Tibial nerve (tissue), 4 donors: ENCODE results near the gene GAL3ST3. TPM values are rescaled to one million over a fixed set of nuclear protein-coding genes. Genes with fewer than 3 reads are reported as not detected.

Experiments
- DNase-seq, 2 donors: peaks; one replicate each; pipeline ENCODE4 v3.0.0-alpha.2; 2019; ENCODE audit warnings: low spot score in 2 of 2
- H3K27ac ChIP-seq, 4 donors: fragments of 200-600 bp; sonication (generic) in 3 of 4; one replicate each; pipeline ENCODE4 v1.5.1; 2017 to 2019; ENCODE audit warnings: mild to moderate bottlenecking in 1 of 4
- H3K27me3 ChIP-seq, 2 donors: fragments of 200-600 bp; sonication (generic) in 1 of 2; one replicate each; pipeline versions ENCODE4 v1.5.1 to v1.6.0; 2017 to 2019
- H3K36me3 ChIP-seq, 3 donors: fragments of 200-600 bp; sonication (generic); one replicate each; pipeline ENCODE4 v1.5.1; 2018 to 2019
- H3K4me1 ChIP-seq, 4 donors: fragments of 200-600 bp; sonication (generic) in 3 of 4; one replicate each; pipeline ENCODE4 v1.5.1; 2017 to 2019
- H3K4me3 ChIP-seq, 4 donors: fragments of 200-600 bp; sonication (generic) in 3 of 4; one replicate each; pipeline ENCODE4 v1.5.1; 2017 to 2019; ENCODE audit warnings: mild to moderate bottlenecking in 1 of 4, moderate library complexity in 1 of 4
- H3K9me3 ChIP-seq, 4 donors: fragments of 200-600 bp; sonication (generic) in 3 of 4; one replicate each; pipeline ENCODE4 v1.5.1; 2017 to 2019
- EP300 ChIP-seq, 2 donors: sonication (generic); formaldehyde crosslinking; IDR thresholded peaks; one replicate each; pipeline ENCODE4 v1.6.1; 2017; ENCODE audit warnings: antibody characterized with exemption in 2 of 2, mild to moderate bottlenecking in 1 of 2
- POLR2A ChIP-seq, 2 donors: fragments of 450-650 bp; IDR thresholded peaks; one replicate each; pipeline ENCODE4 v1.6.1; 2017; ENCODE audit warnings: antibody characterized with exemption in 2 of 2, mild to moderate bottlenecking in 2 of 2, moderate library complexity in 2 of 2
- WGBS, 2 donors: methylation state at CpG; one replicate each; pipeline ENCODE4 v1.1.5; 2018; 5-methylcytosine and 5-hydroxymethylcytosine counted together
- total RNA-seq, 4 donors: library from RNA; depleted of rRNA; stranded (reverse); fragments of >200 nt; gene quantifications; one replicate each; pipeline ENCODE4 v1.1.0, GENCODE V29; 2016
- TF ChIP-seq, protein P1 (sequence below), 5 experiments: fragments of 200-600 bp in 3 of 5; fragments of 450-650 bp in 2 of 5; sonication (generic) in 3 of 5; IDR thresholded peaks; one replicate each; pipeline ENCODE4 v1.5.1; 2016 to 2019; ENCODE audit warnings: antibody characterized with exemption in 5 of 5, mild to moderate bottlenecking in 3 of 5, moderate library complexity in 2 of 5

Gene GAL3ST3
- total RNA-seq, 4 donors from 2014 or later, result not detected

- 72 to 74% methylated on average over 8 of the region's 8 CpGs for WGBS, 2 donors
- TF ChIP-seq, protein P1, sequence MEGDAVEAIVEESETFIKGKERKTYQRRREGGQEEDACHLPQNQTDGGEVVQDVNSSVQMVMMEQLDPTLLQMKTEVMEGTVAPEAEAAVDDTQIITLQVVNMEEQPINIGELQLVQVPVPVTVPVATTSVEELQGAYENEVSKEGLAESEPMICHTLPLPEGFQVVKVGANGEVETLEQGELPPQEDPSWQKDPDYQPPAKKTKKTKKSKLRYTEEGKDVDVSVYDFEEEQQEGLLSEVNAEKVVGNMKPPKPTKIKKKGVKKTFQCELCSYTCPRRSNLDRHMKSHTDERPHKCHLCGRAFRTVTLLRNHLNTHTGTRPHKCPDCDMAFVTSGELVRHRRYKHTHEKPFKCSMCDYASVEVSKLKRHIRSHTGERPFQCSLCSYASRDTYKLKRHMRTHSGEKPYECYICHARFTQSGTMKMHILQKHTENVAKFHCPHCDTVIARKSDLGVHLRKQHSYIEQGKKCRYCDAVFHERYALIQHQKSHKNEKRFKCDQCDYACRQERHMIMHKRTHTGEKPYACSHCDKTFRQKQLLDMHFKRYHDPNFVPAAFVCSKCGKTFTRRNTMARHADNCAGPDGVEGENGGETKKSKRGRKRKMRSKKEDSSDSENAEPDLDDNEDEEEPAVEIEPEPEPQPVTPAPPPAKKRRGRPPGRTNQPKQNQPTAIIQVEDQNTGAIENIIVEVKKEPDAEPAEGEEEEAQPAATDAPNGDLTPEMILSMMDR (IDR thresholded peaks at IDR 0.05), result no peak
- TF ChIP-seq EP300 (IDR thresholded peaks at IDR 0.05), result no peak
- TF ChIP-seq POLR2A (IDR thresholded peaks at IDR 0.05), result no peak
- no peak for DNase-seq
- Histone ChIP-seq H3K4me3 (no peak overlapping the region), H3K27me3 (no peaks in the 10 kb centered on the region), H3K4me1 (peaks cover 0 to 13% (median 1%) of the 10 kb centered on the region in 4 donors), H3K9me3 (no peaks in the 10 kb centered on the region), H3K36me3 (no peaks in the 10 kb centered on the region), H3K27ac (no peak overlapping the region)
Observed at GRCh38 chr11:66020212-66020611, 28.7 kb downstream of the GAL3ST3 start.

DNA sequence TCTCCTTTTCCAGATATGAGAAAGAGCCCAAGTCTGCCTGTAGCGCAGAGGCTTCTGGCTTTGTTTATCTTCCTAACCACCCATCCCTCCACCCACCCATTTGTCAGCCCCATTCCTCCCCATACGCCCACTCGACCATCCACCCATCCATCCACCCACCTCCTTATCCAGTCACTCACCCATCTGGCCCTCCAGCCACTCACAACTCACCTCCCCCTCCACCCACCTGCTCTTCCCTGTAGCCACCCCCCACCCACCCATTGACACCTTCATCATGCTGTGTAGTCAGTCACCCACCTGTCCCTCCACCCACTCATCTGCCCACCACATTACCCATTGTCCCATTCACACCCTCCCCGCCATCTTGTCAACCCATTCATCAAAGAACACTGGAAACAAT is 31.6 kb downstream of the GAL3ST3 start:
- 82 to 84% methylated on average over 4 of the region's 4 CpGs for WGBS, 2 donors
- TF ChIP-seq, protein P1 (IDR thresholded peaks at IDR 0.05), result no peak
- no peak for TF ChIP-seq EP300 (IDR thresholded peaks at IDR 0.05)
- TF ChIP-seq POLR2A (IDR thresholded peaks at IDR 0.05), result no peak
- no peak overlapping the region for H3K27ac ChIP-seq
- H3K9me3 ChIP-seq, result no peaks in the 10 kb centered on the region
- peaks cover 0 to 8% (median 1%) of the 10 kb centered on the region in 4 donors for H3K4me1 ChIP-seq
- H3K4me3 ChIP-seq, result no peak overlapping the region
- no peak for DNase-seq
- peaks cover 0 to 15% of the 10 kb centered on the region in 2 donors for H3K27me3 ChIP-seq
- no peaks in the 10 kb centered on the region for H3K36me3 ChIP-seq

GRCh38 chr11:66016793-66017177 is 32.2 kb downstream of the GAL3ST3 start:
- DNase-seq, result no peak
- TF ChIP-seq EP300 (IDR thresholded peaks at IDR 0.05), result no peak
- Histone ChIP-seq H3K4me1 (peaks cover 0 to 11% (median 4%) of the 10 kb centered on the region in 4 donors), H3K36me3 (no peaks in the 10 kb centered on the region), H3K27ac (no peak overlapping the region), H3K9me3 (no peaks in the 10 kb centered on the region), H3K4me3 (no peak overlapping the region), H3K27me3 (peaks cover 0 to 20% of the 10 kb centered on the region in 2 donors)
- 89 to 95% methylated on average over 9 to 10 of the region's 10 CpGs for WGBS, 2 donors

- 72 to 79% methylated on average over 16 to 18 of the region's 18 CpGs for WGBS, 2 donors
- Histone ChIP-seq H3K36me3 (no peaks in the 10 kb centered on the region), H3K27me3 (peaks cover 0 to 21% of the 10 kb centered on the region in 2 donors), H3K4me3 (no peak overlapping the region), H3K27ac (no peak overlapping the region), H3K9me3 (no peaks in the 10 kb centered on the region), H3K4me1 (peaks cover 0 to 13% (median 7%) of the 10 kb centered on the region in 4 donors)
- no peak for DNase-seq
- TF ChIP-seq EP300 (IDR thresholded peaks at IDR 0.05), result no peak
- TF ChIP-seq, protein P1 (IDR thresholded peaks at IDR 0.05), result no peak
- TF ChIP-seq POLR2A (IDR thresholded peaks at IDR 0.05), result no peak
Observed at GRCh38 chr11:66015936-66016792, 32.8 kb downstream of the GAL3ST3 start.

DNA sequence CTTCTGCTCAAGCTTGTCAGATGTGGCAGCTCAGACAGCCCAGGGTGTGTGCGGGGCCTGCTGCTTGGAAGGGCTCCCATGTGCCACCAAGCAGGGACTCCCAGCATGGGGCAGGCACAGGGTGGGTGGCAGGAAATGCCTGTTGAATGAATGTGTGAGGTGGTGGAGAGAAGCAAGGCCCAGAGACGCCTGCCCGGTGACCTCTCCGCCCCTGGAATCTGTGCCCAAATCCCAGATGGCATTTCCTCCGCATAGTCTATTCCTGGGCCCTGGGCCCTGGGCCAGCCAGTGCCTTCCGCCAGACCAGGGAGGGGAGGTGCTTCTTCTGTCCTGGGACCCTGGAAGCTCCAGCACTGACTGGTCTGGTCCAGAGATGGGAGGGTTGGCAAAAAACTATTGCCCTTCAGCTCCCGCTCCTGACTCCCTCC is 33.5 kb downstream of the GAL3ST3 start:
- TF ChIP-seq POLR2A (IDR thresholded peaks at IDR 0.05), result no peak
- no peak for TF ChIP-seq EP300 (IDR thresholded peaks at IDR 0.05)
- TF ChIP-seq, protein P1 (IDR thresholded peaks at IDR 0.05), result no peak

More for the DNA sequence above, 33.5 kb downstream of the GAL3ST3 start:
- Histone ChIP-seq H3K27ac (no peak overlapping the region), H3K27me3 (peaks cover 0 to 21% of the 10 kb centered on the region in 2 donors), H3K4me3 (no peak overlapping the region), H3K9me3 (no peaks in the 10 kb centered on the region), H3K4me1 (peaks cover 0 to 11% (median 7%) of the 10 kb centered on the region in 4 donors), H3K36me3 (no peaks in the 10 kb centered on the region)
- 46 to 53% methylated on average over 5 to 7 of the region's 7 CpGs for WGBS, 2 donors
- no peak for DNase-seq
